ENCODE data around the gene UROC1. TPM values are rescaled to one million over a fixed set of nuclear protein-coding genes. Genes with fewer than 3 reads are reported as not detected.

UROC1 gene
- total RNA-seq, result not detected
- long read RNA-seq, result 0 reads

- no peak for DNase-seq (ENCODE audit: low spot score)
These were observed at the start of gene UROC1 for GRCh38 chr3:126517291-126517951. TSS of gene UROC1 (minus strand) at chr3:126517773. CDS start at chr3:126517719, 54 bp downstream.

GRCh38 chr3:126562737-126563276 lies 45.2 kb upstream of the UROC1 start:
- DNase-seq (ENCODE audit: low spot score), result no peak

GRCh38 chr3:126558336-126559071 lies 40.9 kb upstream of the UROC1 start, which contains the start of gene C3orf22:
TSS of gene C3orf22 (minus strand) at chr3:126558932. CDS start at chr3:126553390, 5,542 bp downstream.
- peak; percentile 76 for DNase-seq (ENCODE audit: low spot score)

- no peak for DNase-seq (ENCODE audit: low spot score)
These were observed 40.2 kb upstream of the UROC1 start for GRCh38 chr3:126557761-126558160.

GRCh38 chr3:126557415-126557745 lies 39.8 kb upstream of the UROC1 start:
- peak; percentile 84 for DNase-seq (ENCODE audit: low spot score)

- no peak for DNase-seq (ENCODE audit: low spot score)
These were observed 39.3 kb upstream of the UROC1 start for GRCh38 chr3:126556637-126557414.

GRCh38 chr3:126555795-126556636 lies 38.4 kb upstream of the UROC1 start:
- DNase-seq (ENCODE audit: low spot score), result peak; percentile 82

- peak; percentile 67 for DNase-seq (ENCODE audit: low spot score)
These were observed 37.3 kb upstream of the UROC1 start for GRCh38 chr3:126554560-126555525.

- DNase-seq (ENCODE audit: low spot score), result peak; percentile 73
These were observed 35.9 kb upstream of the UROC1 start for GRCh38 chr3:126553284-126554084.

GRCh38 chr3:126552688-126553283 lies 35.2 kb upstream of the UROC1 start:
- peak; percentile 88 for DNase-seq (ENCODE audit: low spot score)

- peak; percentile 71 for DNase-seq (ENCODE audit: low spot score)
These were observed 34.5 kb upstream of the UROC1 start for GRCh38 chr3:126551839-126552687.

GRCh38 chr3:126551121-126551838 lies 33.7 kb upstream of the UROC1 start:
- DNase-seq (ENCODE audit: low spot score), result peak; percentile 81

GRCh38 chr3:126550488-126551051 lies 33.0 kb upstream of the UROC1 start:
- peak; percentile 75 for DNase-seq (ENCODE audit: low spot score)

GRCh38 chr3:126549861-126550487 lies 32.4 kb upstream of the UROC1 start:
- peak; percentile 85 for DNase-seq (ENCODE audit: low spot score)

GRCh38 chr3:126548556-126549466 lies 31.2 kb upstream of the UROC1 start:
- peak; percentile 49 for DNase-seq (ENCODE audit: low spot score)

Measured in mesenteric fat pad (tissue), 1 donor.